ENCODE data around the gene HIVEP2.

GRCh38 chr6:142929751-142930358 is 15.1 kb downstream of the HIVEP2 start:
- TF ChIP-seq CTCF (IDR thresholded peaks at IDR 0.05 in 8 of 11, conservative IDR thresholded peaks at IDR 0.05 in 3 of 11) (no peak), POLR2A (IDR thresholded peaks at IDR 0.05) (no peak), POLR2AphosphoS5 (IDR thresholded peaks at IDR 0.05) (no peak)
